HUES64 (cell line): Measurements from ENCODE around the gene DHDH. TPM values are rescaled to one million over a fixed set of nuclear protein-coding genes. Genes with fewer than 3 reads are reported as not detected.
"Not testable (repeated sequence)": the region's sequence is repeated elsewhere in the genome, so short reads cannot be mapped to it uniquely, and the experiment has no call there.

ENCODE experiments used
- H3K27ac ChIP-seq: 2 replicates; pipeline ENCODE4 v1.7.0; 2013; ENCODE audit warnings: low read depth, low read length, inconsistent platforms
- H3K27me3 ChIP-seq: 2 replicates; pipeline ENCODE4 v1.6.1; 2013; ENCODE audit warnings: mild to moderate bottlenecking, low read length; ENCODE audit not compliant: insufficient read depth
- H3K36me3 ChIP-seq: 2 replicates; pipeline ENCODE4 v1.6.1; 2013; ENCODE audit warnings: mild to moderate bottlenecking, low read length; ENCODE audit not compliant: insufficient read depth
- H3K4me1 ChIP-seq: 2 replicates; pipeline ENCODE4 v1.6.1; 2013; ENCODE audit warnings: mild to moderate bottlenecking, low read length, moderate library complexity; ENCODE audit not compliant: insufficient read depth
- H3K4me3 ChIP-seq: 2 replicates; pipeline ENCODE4 v1.5.1; 2013; ENCODE audit warnings: mild to moderate bottlenecking, low read length, moderate library complexity
- H3K9ac ChIP-seq: 2 replicates; pipeline ENCODE4 v1.6.1; 2013; ENCODE audit warnings: mild to moderate bottlenecking, low read depth, low read length
- H3K9me3 ChIP-seq: 2 replicates; pipeline ENCODE4 v1.6.1; 2013; ENCODE audit warnings: low read depth, low read length; ENCODE audit not compliant: insufficient read depth
- WGBS: fragments of 150-250, 120-280 bp; methylation state at CpG from one replicate; pipeline ENCODE4 v1.1.7; 2013; ENCODE audit warnings: missing lambda C conversion rate; 5-methylcytosine and 5-hydroxymethylcytosine counted together
- polyA plus RNA-seq, 2 experiments: library from polyadenylated mRNA; stranded (reverse); fragments of 50-300 nt; gene quantifications; one replicate each; pipeline ENCODE4 v1.2.3, GENCODE V29; 2013

DHDH gene
- 0.70 TPM for polyA plus RNA-seq (2013, experiment 1 of 2)
- 1.2 TPM for polyA plus RNA-seq (2013, experiment 2 of 2)

DNA sequence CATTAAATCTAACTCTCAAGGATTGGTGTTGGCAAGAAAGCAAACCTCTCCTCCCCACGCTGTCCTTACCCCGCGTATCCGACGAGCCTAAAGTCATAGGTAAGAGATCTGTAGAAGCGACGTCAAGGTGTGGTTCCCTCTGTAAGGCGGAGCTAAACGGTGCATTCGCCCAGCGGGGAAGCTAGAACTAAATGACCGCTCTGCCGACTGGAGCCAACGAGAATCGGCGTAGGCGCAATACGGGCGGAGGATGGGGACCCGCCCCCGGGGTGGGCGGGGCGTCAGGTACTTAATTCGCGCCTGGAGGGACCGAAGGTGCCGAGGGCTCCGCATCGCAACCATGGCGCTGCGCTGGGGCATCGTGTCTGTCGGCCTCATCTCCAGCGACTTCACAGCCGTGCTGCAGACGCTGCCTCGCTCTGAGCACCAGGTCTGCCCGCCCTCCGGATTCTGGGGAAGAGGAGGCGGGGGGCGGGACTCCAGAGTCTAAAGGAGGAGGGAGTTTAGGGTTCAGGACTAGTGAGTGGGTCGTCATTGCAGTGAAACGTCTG lies at the start of gene DHDH:
Gene DHDH, plus strand, starts transcription at position 318 of the 551 bp plus-strand sequence. Its CDS starts 23 bp downstream, at position 341.
- Histone ChIP-seq H3K4me3 (peak within 1 kb of the TSS; percentile 58), H3K27me3 (peaks cover 30% of the 10 kb centered on the region), H3K9me3 (no peaks in the 10 kb centered on the region), H3K36me3 (no peaks in the 10 kb centered on the region), H3K27ac (no peak within 1 kb of the TSS; the same call in 1 of the 2 replicates), H3K9ac (peak within 1 kb of the TSS; percentile 34; the same call in 1 of the 2 replicates), H3K4me1 (peaks cover 10% of the 10 kb centered on the region)
- WGBS, result under 1% methylated on average over 42 of the region's 43 CpGs

DNA sequence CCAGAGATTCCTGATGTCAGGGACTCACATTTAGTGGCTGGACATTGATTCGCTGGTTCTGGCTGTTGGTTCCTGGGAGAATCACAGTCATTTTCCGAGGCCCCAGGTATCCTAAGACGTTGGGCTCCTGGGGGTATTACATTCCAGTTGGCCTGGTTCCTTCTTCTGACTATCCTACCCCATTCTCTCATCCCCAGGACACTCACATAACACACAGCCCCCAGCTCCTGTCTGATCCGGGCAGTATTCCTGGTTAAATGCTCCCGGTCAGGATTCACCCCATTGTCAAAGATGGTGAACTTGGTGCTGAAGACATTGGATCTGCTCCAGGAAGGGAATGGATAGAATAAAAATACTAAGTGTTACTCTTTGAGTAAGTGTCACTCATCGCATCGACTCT lies 49.8 kb upstream of the DHDH start:
- no peaks in the 10 kb centered on the region for H3K27me3 ChIP-seq
- no peak overlapping the region for H3K9ac ChIP-seq
- peaks cover 11% of the 10 kb centered on the region for H3K4me1 ChIP-seq
- no peak overlapping the region for H3K27ac ChIP-seq
- H3K9me3 ChIP-seq, result no peaks in the 10 kb centered on the region
- H3K4me3 ChIP-seq, result no peak overlapping the region
- no peaks in the 10 kb centered on the region for H3K36me3 ChIP-seq
- 93% methylated on average over 7 of the region's 7 CpGs for WGBS

DNA sequence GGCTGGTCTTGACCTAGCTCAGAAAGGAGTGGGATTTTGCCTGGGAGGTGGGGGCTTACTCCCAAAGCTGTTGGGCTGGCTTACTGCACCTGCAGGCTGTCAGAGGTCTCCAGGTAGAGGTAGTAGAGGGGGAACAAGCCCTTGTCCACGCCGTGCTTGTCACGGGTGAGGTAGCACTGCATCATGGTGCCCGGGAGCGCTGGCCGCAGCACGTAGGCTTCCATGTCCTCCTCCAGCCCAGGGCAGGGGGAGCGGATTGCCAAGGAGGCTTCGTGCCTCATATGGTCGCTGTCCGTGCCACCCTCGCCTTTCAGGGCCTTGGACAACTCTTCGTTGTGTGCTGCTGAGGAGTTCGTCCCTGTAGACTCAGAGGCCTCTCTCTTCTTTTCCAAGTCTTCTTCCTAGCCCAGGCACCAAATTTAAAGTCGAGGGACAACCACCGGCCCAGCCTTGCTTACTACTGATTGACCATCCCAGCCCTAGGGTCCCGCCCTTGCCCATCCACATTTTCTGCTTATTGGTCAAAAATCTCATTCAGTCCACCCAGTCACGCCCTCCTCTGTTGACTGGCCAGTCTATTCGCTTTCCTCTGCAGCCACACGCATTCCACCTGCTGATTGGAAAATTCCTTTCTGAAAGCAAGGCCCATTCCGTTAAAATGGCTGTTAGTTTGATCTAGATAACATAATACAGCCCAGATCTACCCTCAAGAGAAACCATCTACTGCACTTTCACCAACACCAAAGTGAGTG lies 45.5 kb upstream of the DHDH start:
- Histone ChIP-seq H3K27me3 (no peaks in the 10 kb centered on the region), H3K4me1 (no peaks in the 10 kb centered on the region; the same call in 1 of the 2 replicates), H3K27ac (no peak overlapping the region), H3K9ac (no peak overlapping the region), H3K9me3 (no peaks in the 10 kb centered on the region), H3K36me3 (no peaks in the 10 kb centered on the region), H3K4me3 (no peak overlapping the region)
- WGBS, result 91% methylated on average over 21 of the region's 21 CpGs

DNA sequence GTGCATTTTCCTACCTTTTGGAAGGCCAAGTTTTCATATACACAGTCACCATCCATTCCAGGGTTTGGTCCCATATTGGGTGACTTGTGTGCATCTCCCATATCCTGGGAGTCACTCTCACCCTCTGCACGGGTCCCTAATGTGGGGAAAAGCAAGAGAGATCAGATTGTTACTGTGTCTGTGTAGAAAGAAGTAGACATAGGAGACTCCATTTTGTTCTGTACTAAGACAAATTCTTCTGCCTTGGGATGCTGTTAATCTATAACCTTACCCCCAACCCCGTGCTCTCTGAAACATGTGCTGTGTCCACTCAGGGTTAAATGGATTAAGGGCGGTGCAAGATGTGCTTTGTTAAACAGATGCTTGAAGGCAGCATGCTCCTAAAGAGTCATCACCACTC lies 44.0 kb upstream of the DHDH start:
- H3K27me3 ChIP-seq, H3K36me3 ChIP-seq, H3K27ac ChIP-seq, H3K9me3 ChIP-seq, H3K4me3 ChIP-seq, H3K9ac ChIP-seq, H3K4me1 ChIP-seq: not testable (repeated sequence)
- no CpG with 5 or more reads among the region's 3 CpGs for WGBS

DNA sequence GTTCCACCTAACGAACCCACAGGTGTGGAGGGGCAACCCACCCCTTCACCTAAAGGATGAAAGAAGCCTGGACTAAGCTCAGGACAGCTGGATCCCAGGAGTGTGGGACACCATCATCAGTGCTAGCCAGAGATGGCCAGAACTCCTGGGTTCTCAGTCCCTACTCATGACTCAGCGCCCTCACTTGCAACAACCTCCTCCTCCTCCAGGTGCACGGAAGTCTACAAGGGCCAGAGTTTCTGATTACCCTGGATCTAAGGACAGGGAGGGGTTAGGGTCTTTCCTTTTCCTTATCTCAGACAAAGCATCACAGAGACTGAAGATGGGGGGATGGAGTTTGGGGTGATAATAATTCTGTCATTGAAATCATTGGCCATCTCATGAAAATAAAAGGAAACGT lies 42.9 kb upstream of the DHDH start:
- no peak overlapping the region for H3K9ac ChIP-seq
- no peaks in the 10 kb centered on the region for H3K27me3 ChIP-seq
- no peak overlapping the region for H3K27ac ChIP-seq
- no peaks in the 10 kb centered on the region for H3K9me3 ChIP-seq
- 86% methylated on average over 3 of the region's 4 CpGs for WGBS
- H3K4me1 ChIP-seq, result no peaks in the 10 kb centered on the region
- H3K4me3 ChIP-seq, result no peak overlapping the region
- H3K36me3 ChIP-seq, result no peaks in the 10 kb centered on the region

DNA sequence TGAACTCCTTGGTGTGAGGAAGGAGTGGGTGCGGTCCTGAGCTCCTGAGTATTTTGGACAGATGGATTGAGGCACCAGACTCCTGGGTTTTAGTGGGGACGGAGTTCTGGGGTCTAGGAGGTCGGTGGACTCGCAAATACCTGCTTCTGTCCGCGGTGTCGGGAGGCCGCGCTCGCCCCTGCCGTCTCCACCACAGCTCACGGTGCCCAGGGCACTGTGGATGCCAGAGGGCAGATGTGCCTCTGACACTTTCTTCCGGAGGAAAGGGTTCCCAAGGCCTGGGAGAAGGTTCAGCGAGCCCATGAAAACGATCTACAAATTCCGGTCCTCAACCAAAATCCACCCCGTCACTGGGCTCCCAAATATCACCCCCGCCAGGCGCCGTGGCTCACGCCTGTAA lies 38.3 kb upstream of the DHDH start:
- Histone ChIP-seq H3K27ac (no peak overlapping the region), H3K36me3 (no peaks in the 10 kb centered on the region), H3K4me1 (no peaks in the 10 kb centered on the region), H3K9me3 (no peaks in the 10 kb centered on the region), H3K27me3 (no peaks in the 10 kb centered on the region), H3K9ac (no peak overlapping the region), H3K4me3 (no peak overlapping the region)
- WGBS, result 96% methylated on average over 21 of the region's 21 CpGs

DNA sequence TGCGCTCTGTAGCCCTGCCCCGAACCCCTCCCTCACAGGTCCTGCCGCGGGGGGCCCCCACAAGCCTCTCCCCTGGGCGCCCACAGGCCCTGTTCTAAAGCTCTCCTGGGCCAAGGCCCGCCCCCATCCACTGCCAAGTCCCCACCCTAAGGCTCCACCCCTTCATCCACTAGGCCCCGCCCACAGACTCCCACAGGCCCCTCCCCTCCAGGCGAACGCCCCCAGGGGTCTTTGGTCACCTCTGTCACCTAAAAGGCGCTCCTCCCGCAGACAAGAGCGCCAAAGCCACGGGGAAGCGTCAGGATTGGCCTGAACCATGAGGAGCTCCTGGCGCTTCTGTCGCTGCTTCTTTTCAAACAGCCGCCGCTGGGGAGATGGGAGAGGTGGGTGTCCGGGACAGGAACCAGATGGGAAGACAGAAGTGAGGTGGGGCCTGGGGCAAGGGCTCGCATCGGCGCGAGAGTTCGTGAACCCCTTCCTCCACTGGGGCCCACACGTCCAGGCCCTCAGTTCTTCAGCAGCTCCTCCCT lies 37.2 kb upstream of the DHDH start:
- Histone ChIP-seq H3K9ac (no peak overlapping the region), H3K36me3 (no peaks in the 10 kb centered on the region), H3K27me3 (no peaks in the 10 kb centered on the region), H3K4me3 (no peak overlapping the region), H3K27ac (no peak overlapping the region), H3K4me1 (0 out of 2 replicates have a peak, but pooled peaks cover 4% of the 10 kb centered on the region), H3K9me3 (no peaks in the 10 kb centered on the region)
- 76% methylated on average over 25 of the region's 25 CpGs for WGBS

DNA sequence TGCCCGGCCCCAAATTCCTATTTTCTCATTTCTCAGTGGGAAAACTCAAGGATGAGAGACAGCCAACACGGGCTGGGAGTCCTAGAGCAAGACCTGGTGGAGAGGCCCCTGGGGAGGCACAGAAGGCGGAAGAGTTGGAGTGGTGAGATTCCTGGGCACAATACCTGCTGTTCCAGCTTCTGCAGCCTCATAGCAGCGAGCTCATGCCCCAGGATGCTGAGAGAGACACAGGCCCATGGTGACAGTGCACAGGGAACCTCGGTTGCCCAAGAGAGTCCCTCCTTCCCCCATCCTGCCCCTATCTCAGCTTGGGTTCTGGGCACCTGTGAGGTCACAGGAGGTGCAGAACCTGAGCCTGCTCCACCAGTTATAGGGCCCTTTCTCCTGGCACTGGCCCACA lies 36.3 kb upstream of the DHDH start:
- Histone ChIP-seq H3K27ac (no peak overlapping the region), H3K36me3 (peaks cover 4% of the 10 kb centered on the region; the same call in 1 of the 2 replicates), H3K4me3 (no peak overlapping the region), H3K9me3 (no peaks in the 10 kb centered on the region), H3K27me3 (no peaks in the 10 kb centered on the region), H3K9ac (no peak overlapping the region), H3K4me1 (0 out of 2 replicates have a peak, but pooled peaks cover 4% of the 10 kb centered on the region)
- WGBS, result 79% methylated on average over 5 of the region's 5 CpGs

DNA sequence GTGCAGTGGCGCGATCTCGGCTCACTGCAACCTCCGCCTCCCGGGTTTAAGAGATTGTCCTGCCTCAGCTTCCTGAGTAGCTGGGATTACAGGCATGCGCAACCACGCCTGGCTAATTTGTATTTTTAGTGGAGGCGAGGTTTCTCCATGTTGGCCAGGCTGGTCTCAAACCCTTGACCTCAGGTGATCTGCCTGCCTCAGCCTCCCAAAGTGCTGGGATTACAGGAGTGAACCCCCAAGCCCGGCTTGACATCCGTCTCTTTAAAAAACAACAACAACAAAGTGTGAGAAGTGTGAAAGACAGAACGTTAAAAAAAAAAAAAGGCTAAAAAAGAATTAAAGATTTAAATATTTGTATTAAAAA lies 34.1 kb upstream of the DHDH start:
- Histone ChIP-seq H3K36me3 (peaks cover 11% of the 10 kb centered on the region), H3K4me3 (peak overlapping the region; percentile 73)
- not testable (repeated sequence) for H3K9ac ChIP-seq, H3K4me1 ChIP-seq, H3K27ac ChIP-seq, H3K9me3 ChIP-seq, H3K27me3 ChIP-seq
- WGBS, result 92% methylated on average over 8 of the region's 11 CpGs

DNA sequence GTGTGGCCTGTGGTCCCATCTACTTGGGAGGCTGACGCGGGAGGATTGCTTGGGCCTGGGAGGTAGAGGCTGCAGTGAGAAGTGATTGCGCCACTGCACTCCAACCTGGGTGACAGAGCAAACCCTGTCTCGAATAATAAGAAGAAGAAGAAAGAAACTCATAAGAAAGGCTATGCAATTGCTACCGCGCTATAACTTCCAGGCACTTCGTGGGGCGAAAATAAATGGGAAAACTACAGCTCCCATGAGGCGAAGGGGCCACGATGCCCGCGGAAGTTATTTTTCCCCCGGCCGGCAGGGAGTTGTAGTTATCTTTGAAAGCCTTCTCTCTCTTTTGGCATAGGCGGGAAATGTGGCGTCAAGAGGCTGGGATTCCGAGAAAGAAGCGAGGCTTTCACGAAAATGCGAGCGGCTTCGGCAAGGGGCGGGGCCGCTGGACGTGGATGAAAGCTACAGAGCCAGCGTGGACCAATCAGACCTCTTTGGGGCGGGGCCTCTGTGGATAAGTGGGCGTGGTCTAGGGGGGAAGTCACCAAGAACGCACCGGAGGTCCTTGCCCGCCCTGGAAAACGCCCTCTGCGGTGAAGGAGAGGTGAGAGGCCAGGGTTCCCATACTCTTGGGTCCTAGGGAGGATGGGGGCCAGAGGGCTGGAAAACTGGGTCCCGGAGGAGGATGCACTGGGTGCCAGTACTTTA lies 33.6 kb upstream of the DHDH start, which contains the start of gene NUCB1:
Gene NUCB1, plus strand, starts transcription at position 532 of the 696 bp plus-strand sequence. CDS start 485 bp downstream, outside the sequence.
- Histone ChIP-seq H3K27ac (peak within 1 kb of the TSS; percentile 70; the same call in 1 of the 2 replicates), H3K4me1 (0 out of 2 replicates have a peak, but pooled peaks cover 4% of the 10 kb centered on the region), H3K36me3 (peaks cover 15% of the 10 kb centered on the region), H3K27me3 (no peaks in the 10 kb centered on the region), H3K9ac (peak within 1 kb of the TSS; percentile 65), H3K9me3 (no peaks in the 10 kb centered on the region), H3K4me3 (peak within 1 kb of the TSS; percentile 73)
- WGBS, result 7% methylated on average over 34 of the region's 34 CpGs
